Iris pigment epithelial cell (primary cell): Measurements from ENCODE around the gene GMDS.

ENCODE experiments used
- DNase-seq: peaks from one replicate; pipeline ENCODE4 v3.0.0-alpha.2; 2011; ENCODE audit warnings: low read depth

Gene GMDS

DNA sequence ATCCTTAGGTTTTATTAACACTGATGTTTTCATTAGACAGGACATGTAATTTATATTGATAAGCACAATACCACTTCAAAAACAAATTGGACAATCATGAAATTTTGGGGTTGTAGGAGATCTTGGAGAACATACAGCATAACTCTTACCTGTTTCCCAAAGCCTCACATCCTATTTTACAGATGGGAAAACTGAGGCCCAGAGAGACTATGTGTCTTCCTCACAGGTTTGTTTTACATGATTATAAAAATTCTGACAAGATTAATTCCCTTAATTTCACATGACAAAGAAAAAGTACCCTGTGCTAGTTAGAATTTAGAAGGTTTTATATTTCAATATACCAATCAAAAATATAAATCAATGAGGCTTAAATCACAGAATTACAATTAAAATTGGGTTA lies 145.5 kb downstream of the GMDS start:
- no peak for DNase-seq

DNA sequence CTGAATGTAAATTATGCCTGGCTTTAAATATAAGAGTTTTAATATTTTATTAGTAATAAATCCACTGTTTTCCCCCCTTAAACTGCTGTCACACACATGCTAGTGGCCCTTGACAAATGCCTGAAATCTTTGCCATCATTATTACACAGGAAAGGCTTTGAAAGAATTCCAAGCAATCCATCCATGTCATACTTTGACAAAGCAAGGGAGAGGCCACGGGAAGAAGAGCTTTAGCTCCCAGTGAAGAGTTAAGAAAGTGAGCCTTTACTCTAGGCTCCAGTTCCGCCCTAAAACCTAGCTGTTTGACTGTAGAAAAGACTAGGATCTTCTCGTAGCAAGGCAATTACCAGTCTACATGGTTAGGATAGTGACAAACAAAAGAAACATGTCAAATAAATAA lies 147.9 kb downstream of the GMDS start:
- DNase-seq: no peak

DNA sequence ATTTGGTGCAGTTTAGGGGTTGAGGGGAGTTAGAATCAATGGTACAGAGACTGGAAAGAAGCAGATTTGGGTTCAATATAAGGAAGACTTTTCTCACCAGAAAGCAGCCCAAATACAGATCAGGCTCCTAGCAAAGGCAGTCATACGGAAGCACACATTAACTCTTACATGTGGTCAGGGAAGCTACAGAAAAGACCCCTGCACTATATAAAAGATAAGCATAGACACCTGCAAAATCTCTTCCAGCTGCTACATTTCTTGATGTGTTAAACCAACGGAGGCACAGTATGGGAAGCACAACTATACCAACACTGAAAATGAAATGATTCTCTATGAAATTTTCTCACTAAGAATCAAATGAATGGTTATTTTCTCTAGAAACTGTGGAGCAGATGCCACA lies 150.8 kb downstream of the GMDS start:
- DNase-seq: no peak

DNA sequence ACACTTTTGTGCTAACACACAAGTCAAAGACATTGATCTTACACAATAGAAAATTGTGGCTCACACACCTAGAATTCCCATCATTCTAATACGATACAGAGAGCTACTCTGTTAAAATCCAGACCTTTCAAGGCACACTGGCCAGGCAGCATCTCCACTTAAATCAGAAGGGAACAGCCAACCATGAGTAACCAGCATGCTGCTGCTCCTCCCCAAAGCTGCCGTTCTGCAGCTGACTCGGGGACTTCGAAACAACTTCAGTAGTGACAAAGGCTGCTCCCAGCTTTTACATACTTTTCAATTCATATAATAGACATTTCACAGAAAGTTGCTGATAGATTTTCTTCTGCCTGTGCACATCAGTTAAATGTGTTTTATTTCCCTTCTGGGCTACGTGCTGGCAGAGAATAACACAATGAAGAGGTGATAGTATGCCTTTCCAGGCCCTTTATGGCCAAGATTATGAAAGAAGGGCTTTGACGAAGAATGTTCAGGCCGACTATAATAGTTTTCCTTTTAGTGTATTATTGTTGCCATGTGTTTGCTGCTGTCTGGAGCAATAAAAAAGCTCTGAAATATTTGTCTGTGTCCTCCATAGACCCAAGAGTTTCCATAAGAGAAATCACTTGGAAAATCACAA lies 159.0 kb downstream of the GMDS start:
- DNase-seq: no peak

DNA sequence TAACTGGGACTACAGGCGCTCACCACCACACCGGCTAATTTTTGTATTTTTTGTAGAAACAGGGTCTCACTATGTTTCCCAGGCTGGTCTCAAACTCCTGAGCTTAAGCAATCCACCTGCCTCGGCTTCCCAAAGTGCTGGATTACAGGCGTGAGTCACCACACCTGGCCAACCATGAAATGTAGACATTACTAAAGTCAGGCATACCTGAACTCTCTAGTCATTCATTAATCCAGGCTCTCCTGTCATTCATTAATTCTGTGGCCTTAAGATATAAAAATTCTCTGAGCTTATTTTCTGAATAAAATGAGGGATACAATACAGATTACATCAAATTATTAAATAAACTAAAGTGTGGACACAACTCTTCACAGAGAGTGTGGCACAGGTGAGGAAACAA lies 159.7 kb downstream of the GMDS start:
- DNase-seq: no peak

DNA sequence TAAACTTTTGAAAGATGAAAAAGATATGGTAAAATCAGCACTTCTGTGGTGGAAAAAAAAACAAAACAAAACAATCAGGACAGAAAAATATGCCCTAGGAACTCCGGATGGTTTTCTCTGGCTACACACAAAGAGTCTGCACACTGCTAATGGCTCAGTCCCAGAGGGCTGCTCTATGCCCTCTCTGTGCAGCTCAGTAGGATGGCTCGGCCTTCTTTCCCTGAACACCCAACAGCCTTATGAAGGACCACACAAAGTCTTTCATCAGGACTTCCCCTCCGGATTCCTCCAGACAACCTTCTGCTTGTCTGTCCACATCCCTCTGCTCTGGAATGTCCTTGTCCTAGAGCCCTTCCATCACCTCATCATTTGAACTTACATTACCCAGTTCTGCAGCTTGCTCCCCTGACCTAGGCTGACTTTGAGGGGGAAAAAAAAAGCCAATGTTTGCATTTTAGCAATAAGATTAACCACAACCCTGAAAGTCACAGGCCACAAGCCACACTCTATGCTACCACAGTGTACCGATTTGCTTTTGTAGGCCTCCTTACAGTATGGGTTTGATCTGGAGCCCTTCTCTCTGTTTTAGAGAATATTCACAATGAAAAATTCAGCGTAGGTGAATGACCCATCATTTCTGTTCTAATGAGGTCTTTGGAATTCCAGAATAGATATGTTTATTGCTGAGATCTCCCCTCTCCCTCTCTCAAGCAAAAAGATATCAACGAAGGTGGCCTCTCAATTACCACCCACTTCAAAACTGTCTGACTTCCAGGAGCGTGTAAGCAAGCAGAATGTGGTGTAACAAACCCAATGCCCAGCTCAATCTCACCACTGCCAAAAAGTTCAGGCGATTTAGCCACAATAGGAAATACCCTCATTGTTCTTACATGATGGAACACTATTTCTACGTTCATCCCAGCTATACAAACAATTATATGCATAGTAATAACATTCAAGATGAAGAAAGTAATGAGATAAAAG lies 164.0 kb downstream of the GMDS start:
- DNase-seq: no peak

DNA sequence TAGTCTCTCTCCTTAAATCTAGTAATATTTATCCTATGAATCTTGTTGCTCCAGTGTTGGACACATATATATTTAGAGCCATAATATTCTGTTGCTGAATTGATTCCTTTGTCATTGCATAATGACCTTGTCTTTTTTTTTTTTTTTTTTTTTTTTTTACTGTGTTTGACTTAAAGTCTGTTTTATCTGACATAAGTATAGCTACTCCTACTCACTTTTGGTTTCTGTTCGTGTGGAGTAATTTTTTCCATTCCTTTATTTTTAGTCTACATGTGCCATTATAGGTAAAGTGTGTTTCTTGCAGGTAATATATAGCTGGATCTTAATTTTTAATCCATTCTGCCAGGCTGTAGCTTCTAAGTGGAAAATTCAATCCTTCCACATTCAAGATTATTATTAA lies 166.5 kb downstream of the GMDS start:
- DNase-seq: no peak

DNA sequence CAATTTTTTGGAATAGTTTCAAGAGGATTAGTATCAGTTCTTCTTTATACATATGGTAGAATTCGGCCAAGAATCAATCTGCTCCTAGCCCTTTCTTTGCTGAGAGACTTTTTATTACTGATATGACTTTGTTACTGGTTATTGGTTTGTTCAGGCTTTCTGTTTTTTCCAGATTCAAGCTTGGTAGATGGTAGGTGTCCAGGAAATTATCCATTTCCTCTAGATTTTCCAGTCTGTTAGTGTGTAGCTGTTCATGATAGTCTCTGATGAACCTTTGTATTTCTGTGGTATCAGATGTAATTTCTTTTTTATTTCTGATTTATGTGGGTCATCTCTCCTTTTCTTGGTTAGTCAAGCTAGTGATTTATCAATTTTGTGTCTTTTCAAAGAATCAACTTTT lies 167.6 kb downstream of the GMDS start:
- no peak for DNase-seq

DNA sequence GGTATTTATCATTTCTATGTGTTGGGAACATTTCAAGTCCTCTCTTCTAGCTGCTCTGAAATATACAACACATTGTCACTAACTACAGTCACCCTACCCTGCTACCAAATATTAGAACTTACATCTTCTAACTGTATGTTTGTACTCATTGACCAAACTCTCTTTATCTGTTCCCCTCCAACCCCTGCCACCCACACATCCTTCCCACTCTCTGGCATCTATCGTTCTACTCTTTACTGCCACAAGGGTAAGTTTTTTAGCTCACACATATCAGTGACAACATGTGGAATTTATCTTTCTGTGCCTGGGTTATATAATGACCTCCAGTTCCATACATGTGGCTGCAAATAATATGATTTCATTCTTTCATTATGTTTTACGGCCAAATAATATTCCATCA lies 171.9 kb downstream of the GMDS start:
- no peak for DNase-seq

DNA sequence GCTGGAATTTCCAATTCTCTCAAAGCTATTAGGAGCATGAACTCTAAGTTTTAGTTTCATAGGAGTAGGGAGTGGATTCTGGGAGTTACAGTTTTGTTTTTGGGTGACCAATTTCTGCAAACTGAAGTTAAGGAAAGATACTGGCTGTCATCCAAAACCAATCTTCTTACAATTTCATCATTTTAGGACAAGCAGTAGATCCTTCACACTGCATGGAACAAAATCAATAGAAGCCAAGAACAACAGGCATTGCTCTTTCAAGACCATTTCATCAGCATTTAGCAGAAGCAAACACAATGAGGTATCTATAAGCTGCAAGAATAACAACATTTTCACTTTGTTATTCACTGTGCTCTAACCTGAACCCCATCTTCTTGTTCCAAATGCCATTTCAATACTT lies 173.0 kb downstream of the GMDS start:
- peak; percentile 3 for DNase-seq

DNA sequence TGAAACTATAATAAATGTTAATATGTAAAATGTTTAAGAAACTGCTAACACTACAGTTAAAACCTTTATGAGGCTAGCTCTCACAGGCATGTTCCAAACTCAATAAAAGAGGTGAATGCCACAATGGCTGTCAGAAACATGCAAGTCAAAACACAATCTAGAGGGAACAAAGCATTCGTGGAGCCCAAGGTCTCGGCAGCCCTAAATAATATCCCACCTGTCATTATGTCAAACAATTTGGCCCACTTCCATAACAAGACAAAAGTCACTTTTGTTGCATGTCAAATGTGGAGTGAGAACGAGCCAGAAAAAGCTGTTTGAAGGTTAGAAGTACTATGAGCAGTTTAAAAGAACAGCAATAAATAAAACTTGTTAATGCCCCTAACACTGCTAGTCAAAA lies 181.9 kb downstream of the GMDS start:
- DNase-seq: no peak

DNA sequence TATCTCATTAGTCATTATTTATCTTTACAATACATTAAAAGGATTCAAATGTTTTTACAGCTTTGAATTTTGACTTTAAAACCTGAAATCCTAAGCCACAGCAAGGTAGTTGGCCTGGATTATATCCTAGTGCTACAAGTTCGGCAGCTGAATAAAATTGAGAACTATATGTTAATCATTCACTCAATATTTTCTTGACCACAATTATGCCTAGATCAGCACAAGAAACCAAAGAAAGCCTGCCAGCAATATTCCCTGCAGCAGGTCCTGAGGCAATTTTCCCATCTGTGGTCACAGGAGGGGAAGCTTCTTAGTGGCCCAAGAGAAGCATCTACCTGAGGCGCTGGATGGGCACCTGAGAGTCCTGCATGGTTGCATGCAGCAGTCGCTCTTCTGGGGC lies 183.5 kb downstream of the GMDS start:
- peak; percentile 26 for DNase-seq

DNA sequence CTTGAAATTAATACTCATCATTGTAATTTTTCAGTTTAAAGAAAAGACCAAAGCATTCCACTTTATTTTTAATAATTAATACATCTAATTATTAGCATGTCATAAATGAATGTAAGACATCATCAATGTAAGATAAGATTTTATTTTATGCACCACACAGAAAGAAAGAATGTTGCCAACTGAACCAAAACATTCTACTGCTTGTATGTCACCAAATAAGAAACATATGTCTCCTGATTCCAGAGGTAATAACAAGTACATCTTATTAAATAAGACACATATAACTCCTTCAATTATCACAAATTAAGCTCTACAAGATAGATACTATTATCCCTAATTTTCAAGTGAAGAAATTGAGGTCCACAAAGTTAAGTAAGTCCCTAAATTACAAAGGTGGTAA lies 189.5 kb downstream of the GMDS start:
- DNase-seq: no peak

DNA sequence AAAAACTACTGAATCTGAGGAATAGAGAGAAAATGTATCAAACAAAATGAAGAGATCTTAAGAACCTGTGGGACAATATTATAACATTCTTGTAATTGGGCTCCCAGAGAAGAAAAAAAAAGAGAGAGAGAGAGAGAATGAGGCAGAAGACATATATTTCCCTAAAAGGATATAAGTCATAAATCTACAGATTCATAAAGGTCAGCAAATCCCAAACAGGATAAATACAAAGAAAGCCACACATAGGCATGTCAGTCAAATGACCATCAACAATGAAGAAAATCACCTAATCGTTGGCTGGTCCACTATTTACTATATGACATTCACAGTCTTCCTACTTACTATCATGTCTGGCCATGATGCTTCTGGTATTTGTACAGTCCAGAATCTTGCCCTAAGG lies 190.3 kb downstream of the GMDS start:
- DNase-seq: no peak

DNA sequence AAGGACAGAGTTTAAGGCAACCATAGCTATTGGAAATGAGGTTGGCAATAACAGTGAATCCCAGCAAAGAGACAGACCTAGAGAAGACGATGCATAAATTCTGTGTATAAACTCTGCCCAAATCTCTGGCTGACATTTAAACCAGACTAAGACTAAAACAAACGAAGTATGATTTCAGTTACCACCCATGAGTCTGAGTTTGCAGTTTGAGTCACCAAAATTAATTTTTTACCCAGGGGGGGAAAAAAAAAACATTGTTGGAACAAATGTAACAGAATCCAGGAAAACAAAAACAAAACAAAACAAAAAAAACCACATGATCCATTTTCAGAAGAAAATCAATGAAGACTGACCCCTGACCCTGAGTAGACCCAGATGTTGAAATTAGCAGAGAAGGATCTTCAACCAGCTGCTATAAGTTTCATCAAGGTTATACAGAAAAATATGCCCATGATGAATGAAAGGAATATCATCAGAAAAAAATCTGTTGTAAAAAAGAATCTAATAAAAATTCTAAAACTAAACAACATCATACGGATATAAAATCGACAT lies 190.8 kb downstream of the GMDS start:
- DNase-seq: no peak

DNA sequence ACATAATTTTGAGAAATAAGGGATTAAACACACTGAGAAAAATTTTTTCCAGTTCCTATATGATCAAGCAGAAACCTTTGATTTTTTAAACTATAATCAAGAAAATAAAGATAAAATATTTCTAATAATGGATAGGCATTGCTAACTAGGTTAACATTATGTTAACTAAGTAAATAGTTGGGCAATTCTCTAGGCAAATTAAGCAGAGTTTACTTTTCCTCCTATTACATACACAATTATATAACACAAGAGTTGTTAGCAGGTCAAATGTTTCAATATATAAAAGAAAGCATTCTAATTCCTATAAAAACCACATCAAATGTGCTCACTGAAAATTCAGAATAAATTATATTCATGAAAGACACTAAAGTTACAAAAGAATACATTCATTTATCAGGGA lies 191.7 kb downstream of the GMDS start:
- DNase-seq: no peak

DNA sequence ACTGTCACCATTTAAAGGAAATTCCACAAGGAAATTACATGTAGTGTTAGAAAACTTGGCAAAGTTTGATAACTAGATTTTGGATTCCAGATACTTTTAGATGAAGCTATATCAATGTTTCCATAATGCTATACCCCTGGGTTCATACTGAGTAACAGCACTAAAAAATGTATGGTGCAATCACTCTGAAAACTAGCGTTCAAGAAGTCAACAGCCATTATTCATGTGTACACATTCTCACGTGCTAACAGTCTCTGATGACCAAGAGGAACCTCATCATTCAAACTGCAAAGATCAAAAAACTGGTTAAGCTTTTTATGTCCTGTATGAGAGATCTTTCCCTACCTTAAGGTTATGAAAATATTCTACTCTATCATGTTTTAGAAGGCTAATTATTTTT lies 197.6 kb downstream of the GMDS start:
- DNase-seq: peak; percentile 15

DNA sequence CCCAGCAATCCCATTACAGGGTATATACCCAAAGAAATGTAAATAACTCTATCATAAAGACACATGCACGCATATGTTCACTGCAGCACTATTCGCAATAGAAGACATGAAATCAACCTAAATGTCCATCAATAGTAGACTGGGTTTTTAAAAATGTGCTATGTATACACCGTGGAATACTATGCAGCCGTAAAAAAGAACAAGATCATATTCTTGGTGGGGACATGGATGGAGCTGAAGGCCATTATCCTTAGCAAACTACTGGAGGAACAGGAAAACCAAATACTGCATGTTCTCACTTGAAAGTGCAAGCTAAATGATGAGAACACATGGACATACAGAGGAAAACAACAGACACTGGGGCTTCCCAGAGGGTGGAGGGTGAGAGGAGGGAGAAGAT lies 201.2 kb downstream of the GMDS start:
- no peak for DNase-seq

DNA sequence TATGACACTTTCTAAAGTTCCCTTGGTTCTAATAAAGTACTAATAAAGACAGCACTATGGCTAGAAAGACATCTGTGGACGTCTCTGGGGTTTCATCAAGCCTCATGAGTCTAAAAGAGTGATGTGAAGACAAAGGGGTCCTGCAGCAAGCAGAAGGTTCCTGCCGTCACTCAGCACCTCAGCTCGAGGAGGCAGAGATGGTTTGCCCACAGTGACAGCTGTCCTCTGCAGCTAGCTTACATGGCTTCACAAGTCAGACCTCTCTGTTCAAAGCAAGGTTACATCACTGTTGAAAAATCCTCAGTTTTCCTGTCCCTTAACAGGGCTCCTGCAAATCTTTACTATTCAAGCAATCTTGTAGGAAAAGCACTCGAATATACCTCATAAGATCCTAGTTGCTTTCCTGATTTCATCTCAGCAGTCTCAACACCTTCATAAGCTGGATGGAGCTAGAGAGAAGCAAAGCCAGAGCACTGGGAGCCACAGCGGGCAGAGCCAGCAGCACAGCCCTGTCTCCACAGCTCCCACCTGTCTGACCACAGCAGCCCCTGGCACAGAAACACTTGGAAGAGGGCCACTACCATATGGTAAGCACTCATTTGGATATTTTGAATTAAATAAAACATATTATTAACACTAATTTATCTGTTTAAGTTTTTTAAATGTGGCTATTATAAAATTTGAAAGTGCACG lies 202.3 kb downstream of the GMDS start:
- no peak for DNase-seq

DNA sequence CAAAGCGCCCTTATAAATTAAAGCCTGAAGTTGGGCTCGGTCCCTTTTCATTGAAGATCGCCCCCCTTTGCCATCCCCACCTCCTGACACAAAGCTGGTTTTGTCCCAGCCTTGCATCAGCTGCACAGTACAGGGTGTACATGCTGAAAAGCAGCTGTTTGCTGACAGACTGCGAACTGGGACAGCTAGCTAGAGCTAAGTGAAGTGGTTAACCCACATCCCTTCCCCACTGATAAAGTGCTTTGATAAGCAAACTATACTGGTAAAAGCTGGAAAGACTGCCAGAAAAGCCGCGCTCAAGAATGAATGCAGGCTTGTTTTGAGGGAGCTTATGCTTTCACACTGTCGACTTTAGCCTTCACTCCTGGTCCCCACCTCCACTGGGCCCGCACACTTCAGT lies 207.3 kb downstream of the GMDS start:
- peak; percentile 17 for DNase-seq

DNA sequence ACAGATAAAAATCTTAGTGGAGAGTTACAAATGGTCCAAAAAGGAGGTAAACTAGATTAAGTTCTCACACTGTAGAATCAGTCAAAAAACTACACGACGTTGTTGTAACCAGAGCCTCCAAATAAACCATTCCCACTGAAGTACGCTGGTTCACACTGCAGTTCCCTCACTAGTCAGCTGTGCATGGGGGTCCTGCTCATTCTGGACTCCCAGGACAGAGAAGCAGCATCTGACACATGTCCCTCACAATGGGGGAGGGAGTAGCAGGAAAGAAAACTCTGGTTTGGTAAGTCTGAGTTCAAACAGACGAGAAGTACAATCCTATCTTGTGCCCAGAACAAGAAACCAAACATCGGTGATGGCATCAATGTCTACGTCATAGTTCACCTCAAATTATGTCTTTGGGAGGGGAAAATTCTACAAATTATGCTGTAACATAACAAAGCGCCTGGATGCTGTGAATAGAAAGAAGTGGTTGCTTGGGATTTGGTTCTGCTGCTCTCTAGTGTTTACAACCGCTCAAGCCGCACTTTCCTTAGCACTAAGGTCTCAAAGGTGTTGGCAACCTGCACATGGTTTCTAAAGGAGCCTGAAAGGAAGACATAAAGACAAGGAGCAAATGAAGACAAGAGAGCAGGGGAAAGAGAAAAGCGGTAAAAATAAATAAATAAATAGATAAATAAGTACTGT lies 208.0 kb downstream of the GMDS start:
- peak; percentile 10 for DNase-seq

DNA sequence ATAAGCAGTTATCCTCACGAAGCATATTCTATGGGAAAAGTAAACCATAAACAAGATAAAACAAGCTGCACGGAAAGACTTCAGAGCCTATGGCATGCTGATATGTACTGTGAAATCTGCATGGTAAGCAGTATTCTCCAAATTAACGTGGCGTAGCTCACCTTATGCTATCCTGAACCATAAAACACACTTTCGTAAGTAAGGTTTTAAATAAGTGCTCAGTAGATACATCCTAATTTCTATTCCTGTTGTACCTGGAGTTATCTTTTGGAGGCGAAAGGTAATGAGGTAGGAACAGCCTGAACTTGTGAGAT lies 208.7 kb downstream of the GMDS start:
- no peak for DNase-seq
